NCI-H1436 (cell line): ENCODE results near the gene PIM2.

Experiments used
- DNase-seq: peaks from one replicate; lab custom pipeline; 2025; lab: John Stamatoyannopoulos, UW

The PIM2 gene

GRCh38 chrX:48935301-48935670, 16.5 kb upstream of the PIM2 start:
- no peak for DNase-seq

GRCh38 chrX:48934581-48935300, 15.9 kb upstream of the PIM2 start:
- DNase-seq: no peak

- no peak for DNase-seq
Measured at GRCh38 chrX:48933757-48934156, 14.9 kb upstream of the PIM2 start.

- DNase-seq: no peak
Measured at GRCh38 chrX:48927736-48928382, 9.0 kb upstream of the PIM2 start.

GRCh38 chrX:48927123-48927522, 8.3 kb upstream of the PIM2 start:
- DNase-seq: no peak

GRCh38 chrX:48924270-48924669, 5.4 kb upstream of the PIM2 start:
- no peak for DNase-seq

GRCh38 chrX:48923771-48924170, 4.9 kb upstream of the PIM2 start:
- no peak for DNase-seq

- no peak for DNase-seq
Measured at GRCh38 chrX:48920718-48921104, 1.9 kb upstream of the PIM2 start.

GRCh38 chrX:48919947-48920717, 1.3 kb upstream of the PIM2 start:
- no peak for DNase-seq

GRCh38 chrX:48919360-48919841, 577 bp upstream of the PIM2 start:
- DNase-seq: no peak

GRCh38 chrX:48918301-48918642, 552 bp downstream of the PIM2 start:
- DNase-seq: no peak

GRCh38 chrX:48917139-48918001, 1.5 kb downstream of the PIM2 start:
- DNase-seq: peak; percentile 78

- no peak for DNase-seq
Measured at GRCh38 chrX:48914593-48915493, 4.0 kb downstream of the PIM2 start.

GRCh38 chrX:48913605-48914366, 5.0 kb downstream of the PIM2 start:
- DNase-seq: no peak

- DNase-seq: peak; percentile 48
Measured at GRCh38 chrX:48911412-48912182, 7.2 kb downstream of the PIM2 start, which contains the start of gene SLC35A2. SLC35A2 (minus strand) TSS chrX:48911646; CDS start chrX:48911636, 10 bp downstream.

GRCh38 chrX:48910926-48911411, 7.9 kb downstream of the PIM2 start:
- no peak for DNase-seq

- no peak for DNase-seq
Measured at GRCh38 chrX:48909703-48910294, 9.0 kb downstream of the PIM2 start.

- DNase-seq: no peak
Measured at GRCh38 chrX:48908600-48908999, 10.2 kb downstream of the PIM2 start.
